HFF-Myc (cell line): Measurements from ENCODE around the gene CYB561.

Experiments
- DNase-seq: peaks from one replicate; pipeline ENCODE4 v3.0.0-alpha.2; 2011; ENCODE audit warnings: low read depth; ENCODE audit errors: extremely low read depth
- H3K4me3 ChIP-seq: replicated peaks from 2 replicates; pipeline ENCODE4 v1.5.1; 2011; ENCODE audit warnings: low read depth, mild to moderate bottlenecking, control low read depth, low read length
- CTCF ChIP-seq: IDR thresholded peaks from 2 replicates; pipeline ENCODE4 v1.5.1; 2012; ENCODE audit warnings: mild to moderate bottlenecking, low read depth, low read length, control low read depth; ENCODE audit errors: missing control alignments

CYB561 gene

GRCh38 chr17:63420868-63421680, 25.0 kb downstream of the CYB561 start:
- H3K4me3 ChIP-seq = no peak overlapping the region
- no peak for TF ChIP-seq CTCF
- no peak for DNase-seq

- no peak overlapping the region for H3K4me3 ChIP-seq
- no peak for TF ChIP-seq CTCF
- no peak for DNase-seq
Observed at GRCh38 chr17:63419949-63420867, 25.9 kb downstream of the CYB561 start.

- no peak overlapping the region for H3K4me3 ChIP-seq
- no peak for DNase-seq
- no peak for TF ChIP-seq CTCF
Observed at GRCh38 chr17:63419398-63419797, 26.7 kb downstream of the CYB561 start.

- TF ChIP-seq CTCF = no peak
- DNase-seq = no peak
- H3K4me3 ChIP-seq = no peak overlapping the region
Observed at GRCh38 chr17:63418540-63418939, 27.6 kb downstream of the CYB561 start.

- no peak overlapping the region for H3K4me3 ChIP-seq
- no peak for DNase-seq
- no peak for TF ChIP-seq CTCF
Observed at GRCh38 chr17:63414222-63414621, 31.9 kb downstream of the CYB561 start.

GRCh38 chr17:63413128-63413527, 33.0 kb downstream of the CYB561 start:
- no peak for DNase-seq
- TF ChIP-seq CTCF = no peak
- H3K4me3 ChIP-seq = no peak overlapping the region
